Nephron progenitor cell (in vitro differentiated cells): ENCODE results near the gene ITGB2.
A peak's percentile ranks its signal among the peaks of the same experiment; 100 is the strongest.

ENCODE experiments used
- DNase-seq: peaks from one replicate; pipeline ENCODE4 v3.0.0; 2021
- H3K27ac Mint-ChIP-seq: 2 replicates; pipeline ENCODE4 v1.8.0; 2021; ENCODE audit warnings: mild to moderate bottlenecking, moderate library complexity, mixed read lengths
- H3K27me3 Mint-ChIP-seq: 2 replicates; pipeline ENCODE4 v1.8.0; 2021; ENCODE audit warnings: mild to moderate bottlenecking, low read depth, mixed read lengths; ENCODE audit not compliant: poor library complexity
- H3K36me3 Mint-ChIP-seq: 2 replicates; pipeline ENCODE4 v1.8.0; 2021; ENCODE audit warnings: low read depth, mixed read lengths
- H3K4me1 Mint-ChIP-seq: 2 replicates; pipeline ENCODE4 v1.8.0; 2021; ENCODE audit warnings: mixed read lengths
- H3K4me3 Mint-ChIP-seq: 2 replicates; pipeline ENCODE4 v1.8.0; 2021; ENCODE audit warnings: mild to moderate bottlenecking, moderate library complexity, mixed read lengths
- H3K9me3 Mint-ChIP-seq: 2 replicates; pipeline ENCODE4 v1.8.0; 2021; ENCODE audit warnings: mild to moderate bottlenecking, moderate library complexity, mixed read lengths
- TF ChIP-seq, protein P1 (sequence below): fragments of 200-600 bp; sonication (generic); IDR thresholded peaks from 2 replicates; pipeline ENCODE4 v1.5.0; 2021; ENCODE audit warnings: antibody characterized with exemption

Gene ITGB2

DNA sequence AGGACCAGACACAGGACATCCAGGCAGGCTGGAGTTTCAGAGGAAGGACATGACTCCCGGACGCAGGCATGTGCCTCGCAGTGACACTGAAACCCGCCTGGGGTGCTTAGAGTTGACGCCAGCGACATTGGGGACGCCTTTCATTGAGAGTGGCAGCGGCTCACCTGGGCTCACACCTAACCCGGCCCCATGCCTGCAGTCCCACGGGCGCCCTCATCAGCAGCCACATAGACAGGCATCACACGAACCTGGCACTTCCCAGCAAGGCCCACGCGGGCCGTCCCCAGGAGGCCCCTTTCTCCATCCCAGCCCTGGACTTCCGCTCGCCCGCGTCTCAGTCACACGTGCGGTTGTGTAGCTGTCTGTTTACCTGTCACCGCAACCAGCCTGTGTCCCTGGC lies 17.0 kb downstream of the ITGB2 start:
- H3K4me3 Mint-ChIP-seq, result no peak overlapping the region
- H3K9me3 Mint-ChIP-seq, result no peaks in the 10 kb centered on the region
- peaks cover 13% of the 10 kb centered on the region for H3K27me3 Mint-ChIP-seq
- DNase-seq, result no peak
- TF ChIP-seq, protein P1, sequence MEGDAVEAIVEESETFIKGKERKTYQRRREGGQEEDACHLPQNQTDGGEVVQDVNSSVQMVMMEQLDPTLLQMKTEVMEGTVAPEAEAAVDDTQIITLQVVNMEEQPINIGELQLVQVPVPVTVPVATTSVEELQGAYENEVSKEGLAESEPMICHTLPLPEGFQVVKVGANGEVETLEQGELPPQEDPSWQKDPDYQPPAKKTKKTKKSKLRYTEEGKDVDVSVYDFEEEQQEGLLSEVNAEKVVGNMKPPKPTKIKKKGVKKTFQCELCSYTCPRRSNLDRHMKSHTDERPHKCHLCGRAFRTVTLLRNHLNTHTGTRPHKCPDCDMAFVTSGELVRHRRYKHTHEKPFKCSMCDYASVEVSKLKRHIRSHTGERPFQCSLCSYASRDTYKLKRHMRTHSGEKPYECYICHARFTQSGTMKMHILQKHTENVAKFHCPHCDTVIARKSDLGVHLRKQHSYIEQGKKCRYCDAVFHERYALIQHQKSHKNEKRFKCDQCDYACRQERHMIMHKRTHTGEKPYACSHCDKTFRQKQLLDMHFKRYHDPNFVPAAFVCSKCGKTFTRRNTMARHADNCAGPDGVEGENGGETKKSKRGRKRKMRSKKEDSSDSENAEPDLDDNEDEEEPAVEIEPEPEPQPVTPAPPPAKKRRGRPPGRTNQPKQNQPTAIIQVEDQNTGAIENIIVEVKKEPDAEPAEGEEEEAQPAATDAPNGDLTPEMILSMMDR, result no peak
- H3K4me1 Mint-ChIP-seq, result peaks cover 40% of the 10 kb centered on the region
- no peak overlapping the region for H3K27ac Mint-ChIP-seq
- no peaks in the 10 kb centered on the region for H3K36me3 Mint-ChIP-seq

DNA sequence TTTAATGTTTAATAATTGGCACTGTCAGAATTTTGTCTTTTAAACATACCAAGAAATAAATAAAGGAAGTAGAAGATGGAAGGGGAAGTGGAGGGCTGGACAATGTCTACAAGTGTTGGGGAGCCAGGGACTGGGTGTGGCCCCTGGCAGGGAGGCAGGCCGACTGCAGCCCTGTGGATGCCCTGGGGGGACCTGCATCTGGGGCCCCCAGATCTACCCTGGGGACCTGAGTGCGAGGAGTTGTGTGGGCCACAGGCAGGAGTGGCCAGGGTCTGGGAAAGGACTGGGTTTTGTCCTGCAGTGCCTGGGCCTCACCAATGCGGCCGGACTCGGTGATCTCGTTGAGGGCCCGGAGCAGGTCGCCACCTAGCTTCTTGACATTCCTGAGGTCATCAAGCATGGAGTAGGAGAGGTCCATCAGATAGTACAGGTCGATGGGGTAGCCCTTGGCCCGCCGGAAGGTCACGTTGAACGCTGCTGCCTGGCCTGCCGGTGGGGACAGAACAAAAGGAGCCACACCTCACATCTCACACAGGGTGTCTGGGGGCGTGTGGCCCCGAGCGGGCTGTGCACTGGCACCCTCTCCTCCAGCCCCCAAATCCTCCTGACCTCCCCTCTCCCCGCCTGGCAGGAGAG lies 17.5 kb downstream of the ITGB2 start:
- H3K4me1 Mint-ChIP-seq, result peaks cover 40% of the 10 kb centered on the region
- H3K9me3 Mint-ChIP-seq, result no peaks in the 10 kb centered on the region
- no peak overlapping the region for H3K4me3 Mint-ChIP-seq
- TF ChIP-seq, protein P1, result no peak
- no peak for DNase-seq
- no peaks in the 10 kb centered on the region for H3K36me3 Mint-ChIP-seq
- H3K27ac Mint-ChIP-seq, result no peak overlapping the region
- H3K27me3 Mint-ChIP-seq, result peaks cover 10% of the 10 kb centered on the region

DNA sequence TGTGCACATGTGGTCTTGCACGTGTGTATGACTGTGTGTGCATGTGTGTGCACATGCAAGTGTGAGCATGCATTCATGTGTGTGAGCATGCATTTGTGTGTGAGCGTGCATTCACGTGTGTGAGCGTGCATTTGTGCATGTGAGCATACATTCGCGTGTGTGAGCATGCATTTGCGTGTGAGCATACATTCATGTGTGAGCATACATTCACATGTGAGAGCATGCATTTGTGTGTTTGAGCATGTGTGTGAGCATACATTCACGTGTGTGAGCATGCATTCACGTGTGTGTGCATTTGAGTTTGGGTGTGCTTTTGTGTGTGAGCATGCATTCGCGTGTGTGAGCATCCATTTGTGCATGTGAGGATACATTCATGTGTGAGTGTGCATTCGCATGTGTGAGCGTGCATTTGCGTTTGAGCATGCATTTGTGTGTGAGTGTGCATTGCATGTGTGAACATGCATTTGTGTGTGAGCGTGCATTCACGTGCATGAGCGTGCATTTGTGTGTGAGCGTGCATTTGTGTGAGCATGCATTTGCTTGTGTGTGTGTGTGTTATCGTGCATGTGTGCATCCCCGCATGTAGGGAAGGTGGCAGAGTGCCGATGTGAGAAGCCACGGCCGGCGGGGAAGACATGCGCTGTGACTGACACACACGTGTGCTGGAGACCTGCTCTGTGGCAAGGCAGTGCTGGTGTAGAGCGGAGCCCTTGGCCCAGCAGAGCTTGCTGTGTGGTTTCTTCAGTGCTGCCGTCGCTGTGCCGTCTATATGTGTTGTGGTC lies 18.2 kb downstream of the ITGB2 start:
- TF ChIP-seq, protein P1, result no peak
- peaks cover 40% of the 10 kb centered on the region for H3K4me1 Mint-ChIP-seq
- DNase-seq, result no peak
- H3K27me3 Mint-ChIP-seq, result peaks cover 5% of the 10 kb centered on the region
- no peaks in the 10 kb centered on the region for H3K36me3 Mint-ChIP-seq
- H3K4me3 Mint-ChIP-seq, result no peak overlapping the region
- no peak overlapping the region for H3K27ac Mint-ChIP-seq
- no peaks in the 10 kb centered on the region for H3K9me3 Mint-ChIP-seq

DNA sequence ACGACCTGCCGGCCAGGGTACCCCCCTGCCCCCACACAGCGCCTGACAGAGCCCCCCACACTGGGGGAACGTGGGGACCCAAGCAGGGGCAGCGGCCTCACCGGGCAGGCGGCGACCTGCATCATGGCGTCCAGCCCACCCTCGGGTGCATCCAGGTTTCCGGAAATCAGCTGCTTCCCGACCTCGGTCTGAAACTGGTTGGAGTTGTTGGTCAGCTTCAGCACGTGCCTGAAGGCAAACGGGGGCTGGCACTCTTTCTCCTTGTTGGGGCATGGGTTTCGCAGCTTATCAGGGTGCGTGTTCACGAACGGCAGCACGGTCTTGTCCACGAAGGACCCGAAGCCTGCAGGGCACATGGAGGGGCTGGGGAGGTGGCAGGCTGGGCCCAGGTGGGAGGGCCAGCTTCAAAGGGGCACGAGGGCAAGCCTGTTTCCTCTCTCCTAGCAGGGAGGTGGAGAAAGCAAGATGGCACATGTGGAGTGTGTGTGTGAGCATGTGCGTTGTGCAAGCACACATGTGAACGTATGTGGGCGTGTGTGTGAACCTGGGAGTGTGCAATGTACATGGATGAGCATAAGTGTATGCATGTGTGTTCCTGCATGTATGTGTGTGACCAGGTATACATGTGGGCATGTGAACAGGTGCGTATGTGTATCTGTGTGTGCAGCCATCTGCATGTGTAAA lies 19.2 kb downstream of the ITGB2 start:
- no peak overlapping the region for H3K4me3 Mint-ChIP-seq
- peaks cover 37% of the 10 kb centered on the region for H3K4me1 Mint-ChIP-seq
- TF ChIP-seq, protein P1, result no peak
- no peaks in the 10 kb centered on the region for H3K27me3 Mint-ChIP-seq
- no peak for DNase-seq
- H3K36me3 Mint-ChIP-seq, result no peaks in the 10 kb centered on the region
- no peaks in the 10 kb centered on the region for H3K9me3 Mint-ChIP-seq
- H3K27ac Mint-ChIP-seq, result no peak overlapping the region

DNA sequence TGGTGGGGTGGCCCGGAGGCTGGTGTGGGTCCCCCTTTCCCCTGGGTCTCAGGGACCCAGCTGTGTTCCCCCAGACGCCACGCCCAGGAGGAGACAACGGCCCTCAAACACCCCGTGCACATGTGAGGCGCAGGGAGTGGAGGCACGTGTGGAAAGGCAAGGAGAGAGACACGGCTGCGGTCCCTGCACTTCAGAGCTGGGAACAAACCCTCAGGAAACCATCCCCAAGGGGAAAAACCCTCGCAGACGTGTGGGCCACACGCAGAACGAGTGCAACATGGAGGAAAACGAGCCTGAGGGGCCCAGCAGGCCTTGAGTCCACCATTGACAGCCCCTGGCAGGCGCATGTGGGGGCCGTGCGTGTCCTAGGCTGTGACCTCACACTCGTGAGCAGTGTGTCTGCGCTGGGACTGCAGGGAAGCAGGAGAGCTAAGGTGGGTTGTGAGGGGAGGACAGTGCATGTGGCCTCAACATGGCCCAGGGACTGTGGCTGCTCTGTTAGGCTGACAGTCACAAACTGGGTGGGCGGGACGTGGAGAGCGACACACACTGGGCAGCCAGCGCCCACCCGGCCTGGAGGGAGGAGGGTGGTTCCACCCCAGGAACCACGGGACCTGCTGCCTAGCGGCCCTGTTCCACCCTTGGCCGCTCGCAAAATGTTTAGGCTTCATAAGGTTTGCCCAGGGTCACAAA lies 20.0 kb downstream of the ITGB2 start:
- Mint-ChIP-seq H3K4me1 (peaks cover 33% of the 10 kb centered on the region), H3K27ac (no peak overlapping the region), H3K36me3 (no peaks in the 10 kb centered on the region), H3K27me3 (no peaks in the 10 kb centered on the region), H3K9me3 (no peaks in the 10 kb centered on the region), H3K4me3 (no peak overlapping the region)
- DNase-seq, result peak; percentile 49
- TF ChIP-seq, protein P1, result no peak
